Mesenteric fat pad (tissue), 1 donor: ENCODE results near the gene ENPP3. TPM values are rescaled to one million over a fixed set of nuclear protein-coding genes. Genes with fewer than 3 reads are reported as not detected.

Source experiments
- DNase-seq: peaks from one replicate; pipeline ENCODE4 v3.0.0-alpha.2; 2020; ENCODE audit warnings: low spot score
- total RNA-seq: library from RNA; stranded (reverse); fragmentation: NEBNext Ultra II Directional; extraction: Animal tissue kit (Norgen Biotek cat#: 25700); gene quantifications from one replicate; pipeline ENCODE4 v1.2.1, GENCODE V29; 2021
- donor health status: DM: yes; HTN: yes; CAD: no.

ENPP3 gene
- total RNA-seq, 1 donor from 2014 or later: 0.48 TPM

DNA sequence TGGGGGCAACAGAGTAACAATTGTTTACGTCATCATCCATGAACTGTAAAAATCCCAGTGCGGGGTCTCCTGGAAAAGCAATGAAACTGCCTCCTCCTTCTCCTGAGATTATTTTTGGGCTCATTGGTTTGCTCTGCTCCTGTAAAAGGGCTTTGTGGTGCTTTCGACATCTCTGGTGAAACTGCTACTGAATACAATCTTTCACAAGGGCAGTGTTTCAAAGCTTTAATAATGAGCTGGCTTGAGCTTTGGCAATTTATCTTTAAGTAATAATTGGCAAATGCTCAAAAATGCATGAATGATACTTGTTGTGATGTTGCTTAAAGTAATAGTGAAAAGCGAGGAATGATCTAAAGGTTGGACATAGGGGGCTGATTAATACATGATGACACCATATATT lies 127.2 kb downstream of the ENPP3 start:
- DNase-seq: no peak

DNA sequence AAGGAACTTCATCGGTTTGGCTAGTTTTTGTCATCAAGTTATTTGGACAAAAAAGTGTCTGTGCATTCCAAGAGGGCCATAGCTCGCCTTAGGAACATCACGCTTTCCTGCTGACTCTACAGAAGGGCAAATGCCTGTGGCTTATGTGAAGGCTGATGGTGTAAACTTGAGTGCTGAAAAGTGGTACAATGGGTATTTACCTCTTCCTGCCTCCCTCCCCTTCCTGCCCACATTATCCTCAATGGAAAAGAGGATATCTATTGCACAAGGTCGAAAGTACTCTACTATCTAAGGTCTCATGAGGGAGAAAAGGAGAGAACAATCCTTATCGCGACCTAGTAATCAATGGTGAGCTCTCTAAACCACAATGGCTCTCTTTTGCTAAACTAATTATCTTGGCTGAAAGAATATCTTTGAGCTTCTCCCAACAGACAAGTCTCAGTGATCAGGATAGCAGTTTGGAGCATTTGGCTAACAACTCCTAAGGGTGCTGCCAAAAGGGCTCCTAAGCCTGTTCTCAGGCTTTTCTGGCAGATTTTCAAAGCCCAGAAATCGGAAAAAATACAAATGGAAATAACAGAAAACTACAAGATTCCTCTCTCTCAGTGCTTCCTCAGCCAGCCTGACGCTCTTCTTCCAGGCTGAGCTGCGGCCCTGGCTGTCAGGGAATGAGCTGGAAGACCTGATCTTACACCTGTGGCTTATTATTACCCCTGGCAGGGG lies 128.1 kb downstream of the ENPP3 start:
- DNase-seq: no peak

DNA sequence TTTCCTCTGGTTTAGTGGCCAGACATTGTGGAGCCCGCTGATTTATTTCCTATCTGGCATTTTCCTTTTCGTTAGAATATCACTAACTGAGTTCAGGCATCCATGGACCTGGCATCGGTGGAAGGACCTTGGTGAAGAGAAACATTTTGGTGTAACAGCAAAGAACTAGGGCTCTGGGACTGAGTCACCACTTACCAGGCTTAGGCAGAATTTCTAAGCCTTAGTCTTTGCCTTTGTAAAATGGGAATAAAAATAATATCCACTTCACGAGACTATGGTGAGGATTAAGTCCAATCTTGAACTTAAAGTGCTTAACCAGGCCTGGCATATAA lies 128.7 kb downstream of the ENPP3 start:
- DNase-seq: no peak

- DNase-seq: no peak
These were observed 129.5 kb downstream of the ENPP3 start for GRCh38 chr6:131766631-131767030.

DNA sequence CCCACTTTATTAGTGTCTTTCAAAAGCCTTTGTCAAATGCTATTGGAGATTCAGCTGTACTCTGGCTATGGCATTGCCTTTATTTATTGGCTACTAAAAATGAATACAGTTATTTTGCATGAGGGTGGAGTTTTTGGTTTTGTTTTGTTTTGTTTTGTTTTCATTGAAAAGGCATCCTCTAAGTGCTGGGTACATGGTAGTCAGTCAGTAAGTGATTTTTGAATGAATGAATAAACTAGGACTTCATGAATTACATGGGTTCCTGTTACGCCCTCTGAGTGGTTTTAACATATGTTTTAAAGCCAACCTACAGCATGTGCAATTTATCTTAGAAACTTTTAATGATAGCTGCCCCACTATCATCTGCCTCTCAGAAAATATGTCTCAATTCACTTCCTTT lies 131.9 kb downstream of the ENPP3 start:
- DNase-seq: no peak

GRCh38 chr6:131769385-131770141 lies 132.5 kb downstream of the ENPP3 start:
- DNase-seq: no peak

DNA sequence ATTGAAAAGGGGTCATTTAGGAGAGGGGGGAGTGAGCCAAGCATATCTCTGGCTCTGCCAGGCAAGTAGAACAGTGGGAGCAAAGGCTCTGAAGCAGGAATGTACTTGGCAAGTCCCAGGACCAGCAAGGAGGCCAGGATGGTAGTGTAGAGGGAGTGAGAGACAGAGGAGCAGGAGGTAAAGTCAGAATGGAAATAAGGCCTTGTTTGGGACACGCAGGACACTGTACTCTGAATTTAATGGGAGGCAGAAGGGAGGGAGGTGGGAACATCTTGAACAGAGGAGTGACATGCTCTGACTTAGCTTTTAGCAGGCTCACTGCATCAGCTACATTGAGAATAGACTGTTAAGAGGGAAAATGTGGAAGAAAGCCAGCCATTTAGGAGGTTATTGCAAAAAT lies 133.7 kb downstream of the ENPP3 start:
- DNase-seq: no peak

- no peak for DNase-seq
These were observed 136.3 kb downstream of the ENPP3 start for GRCh38 chr6:131773284-131773950.

DNA sequence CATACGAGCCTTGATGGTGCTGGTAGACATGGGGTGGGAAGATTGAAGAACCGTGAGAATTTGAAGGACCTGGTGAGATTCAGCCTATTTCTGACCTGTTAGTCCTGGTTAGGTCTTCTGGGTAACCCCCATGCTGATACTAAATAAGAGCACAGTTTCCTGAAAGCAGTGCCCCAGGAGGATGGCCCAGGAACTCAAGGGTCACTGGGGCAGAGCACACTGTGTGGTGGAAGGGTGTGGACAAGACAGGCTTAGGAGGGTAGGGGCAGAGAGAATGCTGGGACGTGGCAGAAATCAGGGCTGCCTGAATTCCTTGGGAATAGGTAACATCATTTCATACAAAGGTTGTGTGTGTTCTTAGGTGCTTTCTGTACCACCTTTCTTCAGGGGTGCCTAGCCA lies 138.8 kb downstream of the ENPP3 start:
- no peak for DNase-seq

- no peak for DNase-seq
These were observed 139.9 kb downstream of the ENPP3 start for GRCh38 chr6:131776985-131777384.

GRCh38 chr6:131778169-131778568 lies 141.1 kb downstream of the ENPP3 start:
- no peak for DNase-seq

DNA sequence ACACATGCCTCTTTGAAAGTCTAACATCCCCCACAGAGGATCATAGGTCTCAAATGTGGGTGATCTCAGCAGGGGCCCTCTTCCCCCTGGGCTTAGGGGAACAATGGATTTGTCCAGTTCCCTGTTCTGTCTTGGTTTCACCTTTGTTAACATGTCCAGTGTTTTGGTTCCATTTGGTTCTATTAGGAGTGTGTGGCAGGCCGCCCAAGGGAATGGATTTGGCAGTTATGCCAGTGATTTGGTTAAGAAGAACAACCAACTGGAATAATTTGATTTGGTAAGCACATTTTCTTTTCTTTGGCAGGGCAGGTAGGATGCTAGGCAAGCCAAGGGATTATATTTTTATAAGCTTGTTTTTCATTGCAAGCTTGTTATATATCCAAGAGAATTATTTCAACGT lies 142.2 kb downstream of the ENPP3 start:
- no peak for DNase-seq

DNA sequence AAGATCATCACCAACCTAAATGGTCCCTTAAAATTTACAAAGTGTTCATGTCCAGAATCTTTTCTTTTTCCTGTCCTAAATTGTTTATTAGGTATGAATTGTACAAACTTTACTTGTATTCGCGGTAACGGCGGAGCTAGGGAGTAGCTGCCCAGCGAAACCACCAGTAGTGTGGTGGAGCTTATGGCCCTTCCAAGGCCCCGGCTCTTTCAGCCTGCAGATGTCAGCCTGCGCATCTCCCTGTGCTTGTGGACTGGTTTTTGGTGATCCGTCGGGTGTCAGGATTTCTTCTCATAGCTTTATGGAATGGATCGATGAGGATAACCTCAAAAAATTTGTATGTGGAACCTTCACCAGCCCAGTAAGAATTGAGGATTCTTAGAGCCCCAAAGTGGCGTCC lies 143.5 kb downstream of the ENPP3 start:
- DNase-seq: no peak

DNA sequence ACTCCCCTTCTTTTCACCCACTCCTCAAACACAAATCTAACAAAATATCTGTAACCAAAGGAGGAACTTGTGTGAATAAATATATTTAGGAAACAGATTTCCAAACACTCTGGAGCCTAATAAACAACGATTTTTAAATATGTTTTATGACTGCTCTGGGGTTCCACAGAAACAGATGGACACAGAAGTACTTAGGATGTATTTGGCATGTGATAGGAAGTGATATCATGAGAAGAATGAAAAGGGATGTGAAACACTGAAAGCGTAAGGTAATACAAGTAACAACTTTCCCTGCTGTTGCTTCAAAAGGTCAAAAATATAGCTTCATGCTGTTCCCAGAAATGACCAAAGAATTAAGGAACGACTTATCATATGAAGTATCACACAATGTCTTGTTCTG lies 144.6 kb downstream of the ENPP3 start:
- no peak for DNase-seq

GRCh38 chr6:131782764-131783163 lies 145.7 kb downstream of the ENPP3 start:
- DNase-seq: no peak

DNA sequence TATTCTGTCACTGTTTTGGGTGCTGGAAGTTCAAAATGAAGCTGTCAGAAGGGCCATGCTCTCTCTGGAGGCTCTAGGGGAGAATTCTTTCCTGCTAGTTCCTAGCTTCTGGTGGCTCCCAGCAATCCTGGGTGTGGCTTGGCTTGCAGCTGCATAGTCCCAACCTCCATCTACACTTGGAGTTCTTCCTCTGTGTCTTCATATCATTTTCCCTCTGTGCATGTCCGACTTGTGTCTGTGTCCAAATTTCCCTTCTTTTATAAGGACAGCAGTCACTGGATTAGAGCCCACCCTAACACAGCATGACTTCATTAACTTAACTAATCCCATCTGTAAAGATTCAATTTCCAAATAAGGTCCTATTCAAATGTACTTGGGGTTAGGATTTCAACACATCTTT lies 147.5 kb downstream of the ENPP3 start:
- DNase-seq: no peak

DNA sequence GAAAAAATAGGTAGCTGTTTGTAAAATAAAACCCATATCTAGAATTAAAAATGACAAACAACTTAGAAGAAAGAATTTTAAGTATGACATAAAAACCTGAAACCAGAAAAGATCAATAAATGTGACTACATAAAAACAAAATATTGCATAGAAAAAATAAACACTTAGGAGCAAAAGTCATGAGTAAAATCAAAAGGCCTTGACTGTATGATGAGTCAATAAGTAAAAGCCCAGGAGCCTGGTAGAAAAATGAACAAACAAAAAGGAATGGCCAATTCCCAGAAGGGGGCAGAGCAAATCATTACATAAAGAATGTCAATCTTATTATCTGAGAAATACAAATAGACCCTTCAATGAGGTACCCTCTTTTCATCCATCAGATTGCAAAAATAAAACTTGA lies 150.0 kb downstream of the ENPP3 start:
- no peak for DNase-seq

GRCh38 chr6:131787766-131788712 lies 150.9 kb downstream of the ENPP3 start:
- DNase-seq: no peak

DNA sequence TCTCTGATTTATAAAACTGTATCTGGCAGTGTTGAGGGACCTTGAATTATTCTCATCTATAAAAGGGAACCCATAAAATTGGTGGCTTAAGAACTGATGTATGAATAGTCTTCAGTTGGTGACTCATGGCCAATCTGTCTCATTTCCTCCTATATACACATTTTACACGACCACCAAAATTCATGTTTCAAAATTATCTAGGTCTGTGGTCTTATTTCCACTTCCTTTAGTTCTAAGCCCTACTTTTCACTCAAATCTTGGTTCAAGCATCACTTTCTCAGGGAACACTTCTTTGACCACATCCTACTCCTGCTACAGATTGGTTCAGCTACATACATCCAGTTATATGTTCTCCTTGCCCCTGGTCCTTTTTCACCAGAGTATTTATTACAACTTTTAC lies 152.1 kb downstream of the ENPP3 start:
- DNase-seq: no peak

DNA sequence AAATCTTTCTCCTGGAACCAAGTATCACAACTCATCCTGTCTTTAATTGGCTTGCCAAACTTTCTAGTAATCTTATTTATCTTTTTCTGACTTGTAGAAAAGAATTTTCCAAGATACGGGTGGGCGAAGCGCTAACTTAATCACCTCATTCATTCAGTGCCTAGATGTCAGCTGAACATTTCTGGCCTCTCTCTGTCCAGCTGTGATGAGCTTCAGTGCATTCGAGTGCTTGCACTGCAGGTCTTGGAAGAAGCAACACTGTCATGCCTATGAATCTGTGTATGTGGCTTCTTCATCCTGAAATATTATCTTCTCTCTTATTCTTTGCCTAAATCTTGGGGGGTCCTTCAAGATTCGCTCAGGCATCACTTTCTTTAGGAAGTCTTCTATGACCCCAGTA lies 154.4 kb downstream of the ENPP3 start:
- no peak for DNase-seq

DNA sequence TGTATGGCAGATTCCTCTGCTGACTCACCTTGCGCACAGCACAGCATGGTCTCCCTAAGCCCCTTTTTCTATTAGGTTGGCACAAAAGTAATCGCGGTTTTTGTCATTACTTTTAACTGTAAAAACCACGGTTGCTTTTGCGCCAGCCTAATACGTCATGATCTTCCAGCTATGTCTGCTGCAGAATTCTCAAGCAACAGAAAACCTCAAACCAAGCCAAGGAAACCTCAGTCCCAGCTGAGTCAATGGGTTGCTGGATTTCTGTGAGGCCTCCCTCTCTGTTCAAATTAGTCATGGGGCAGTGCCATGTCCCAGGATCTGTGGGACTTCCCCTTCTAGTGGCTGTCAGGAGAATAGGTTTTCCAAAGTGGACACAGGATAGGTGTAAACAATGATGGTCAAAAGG lies 155.0 kb downstream of the ENPP3 start:
- DNase-seq: no peak
